Brain pericyte (primary cell): Measurements from ENCODE around the gene CFHR4.
"Not testable (repeated sequence)": the region's sequence is repeated elsewhere in the genome, so short reads cannot be mapped to it uniquely, and the experiment has no call there.

Source experiments
- DNase-seq: peaks from one replicate; pipeline ENCODE4 v3.0.0-alpha.2; 2012; ENCODE audit warnings: low read depth, low spot score

The CFHR4 gene

DNA sequence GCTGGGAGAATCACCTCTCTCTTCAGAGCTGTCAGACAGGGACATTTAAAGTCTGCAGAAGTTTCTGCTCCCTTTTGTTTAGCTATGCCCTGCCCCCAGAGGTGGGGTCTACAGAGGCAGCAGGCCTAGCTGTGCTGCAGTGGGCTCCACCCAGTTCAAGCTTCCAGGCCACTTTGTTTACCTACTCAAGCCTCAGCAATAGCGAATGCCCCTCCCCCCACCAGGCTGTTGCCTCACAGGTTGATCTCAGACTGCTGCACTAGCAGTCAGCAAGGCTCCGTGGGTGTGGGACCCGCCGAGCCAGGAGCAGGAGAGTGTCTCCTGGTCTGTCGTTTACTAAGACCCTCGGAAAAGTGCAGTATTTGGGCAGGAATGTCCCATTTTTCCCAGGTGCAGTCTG lies 53.6 kb downstream of the CFHR4 start:
- not testable (repeated sequence) for DNase-seq

DNA sequence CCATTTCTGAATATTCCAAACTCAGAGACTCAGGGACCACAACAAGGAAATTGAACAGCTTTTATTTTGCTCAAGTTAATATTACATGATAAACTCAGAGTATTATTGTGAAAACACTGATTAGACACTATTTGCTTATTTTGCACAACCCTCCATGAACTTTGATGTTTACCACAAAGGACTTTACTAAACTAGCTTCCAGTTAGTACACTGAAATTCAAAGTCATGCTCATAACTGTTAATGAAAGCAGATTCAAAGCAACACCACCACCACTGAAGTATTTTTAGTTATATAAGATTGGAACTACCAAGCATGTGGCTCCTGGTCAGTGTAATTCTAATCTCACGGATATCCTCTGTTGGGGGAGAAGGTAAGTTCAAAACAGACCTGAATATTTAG lies 55.7 kb downstream of the CFHR4 start, which contains the start of gene CFHR2:
Gene CFHR2, plus strand, starts transcription at position 171 of the 400 bp plus-strand sequence. Its CDS starts 143 bp downstream, at position 314.
- not testable (repeated sequence) for DNase-seq

DNA sequence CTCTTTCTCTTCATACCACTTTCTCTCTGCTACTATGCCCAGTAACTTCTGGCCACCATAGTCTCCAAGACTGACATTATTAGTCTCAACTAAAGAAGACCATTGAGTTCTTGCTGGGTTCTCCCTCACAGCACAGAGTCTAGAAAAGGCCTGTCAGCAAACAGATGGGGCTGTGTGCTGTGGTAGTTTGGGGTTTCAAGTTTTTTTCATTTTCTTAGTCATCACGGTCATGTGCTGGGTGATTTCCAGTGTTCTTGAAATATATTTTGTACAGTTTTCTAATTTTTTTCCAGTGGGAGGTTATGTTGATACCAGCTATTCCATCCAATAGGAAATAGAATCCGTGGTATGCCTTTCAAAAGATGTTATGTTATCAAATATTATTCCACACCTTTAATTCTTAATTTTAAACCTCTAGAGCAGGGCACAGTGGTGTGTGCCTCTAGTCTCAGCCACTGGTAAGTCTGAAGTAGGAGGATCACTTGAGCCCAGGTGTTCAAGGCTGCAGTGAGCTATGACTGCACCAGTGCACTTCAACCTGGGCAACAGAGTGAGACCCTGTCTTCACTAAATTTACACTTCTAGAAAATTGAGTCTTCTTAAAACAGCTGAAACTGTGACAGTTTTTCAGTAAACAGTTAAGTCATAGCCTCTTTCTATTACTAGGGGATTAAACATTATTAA lies 64.0 kb downstream of the CFHR4 start:
- DNase-seq = no peak

DNA sequence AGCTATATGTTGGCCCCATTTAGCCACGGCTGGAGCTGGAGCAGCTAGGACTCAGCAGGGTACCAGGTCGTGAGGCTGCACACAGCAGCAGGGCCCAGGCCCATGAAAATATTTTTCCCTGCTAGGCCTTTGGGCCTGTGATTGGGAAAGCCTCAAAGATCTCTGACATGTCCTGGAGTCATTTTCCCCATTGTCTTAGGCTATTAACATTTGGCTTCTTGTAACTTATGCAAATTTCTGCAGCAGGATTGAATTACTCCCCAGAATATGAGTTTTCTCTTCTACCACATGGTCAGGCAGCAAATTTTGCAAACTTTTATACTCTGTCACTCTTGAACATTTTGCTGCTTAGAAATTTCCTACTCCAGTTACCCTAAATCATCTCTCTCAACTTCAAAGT lies 66.9 kb downstream of the CFHR4 start:
- no peak for DNase-seq

DNA sequence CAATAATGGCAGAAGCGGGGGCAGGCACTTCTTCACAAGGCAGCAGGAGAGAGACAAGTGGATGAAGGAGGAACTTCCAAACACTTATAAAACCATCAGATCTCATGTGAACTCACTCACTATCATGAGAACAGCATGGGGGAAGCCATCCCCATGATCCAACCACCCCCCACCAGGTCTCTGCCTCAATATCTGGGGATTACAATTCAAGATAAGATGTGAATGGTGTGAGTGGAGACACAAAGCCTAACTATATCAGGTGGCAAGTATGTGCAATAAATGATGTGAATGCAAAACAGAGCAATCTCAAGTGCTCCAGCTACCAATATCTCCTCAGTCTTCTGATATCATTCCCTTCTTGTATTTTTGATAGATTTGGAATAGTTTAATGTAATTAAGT lies 68.1 kb downstream of the CFHR4 start:
- no peak for DNase-seq

DNA sequence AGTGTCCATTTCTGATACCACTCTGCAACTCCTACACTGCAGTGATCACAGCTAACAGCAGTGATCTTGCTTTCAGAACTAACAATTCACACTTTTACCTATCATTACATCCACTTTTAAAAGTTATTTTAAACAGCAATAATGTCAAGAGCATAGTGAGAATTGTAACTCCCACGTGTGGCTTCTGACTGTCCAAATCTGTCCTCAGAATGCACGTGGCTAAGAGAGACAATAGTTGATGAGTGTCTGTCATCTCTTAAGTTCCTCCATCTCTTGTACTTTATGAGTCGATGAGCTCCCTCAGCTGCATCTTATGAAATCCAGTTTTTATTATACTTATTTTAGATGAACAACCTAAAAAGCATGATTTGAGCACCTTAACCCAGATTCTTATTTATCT lies 73.0 kb downstream of the CFHR4 start:
- DNase-seq = no peak
